HG02870 (cell line): ENCODE results near the gene NAPEPLD.
"Not testable (repeated sequence)": the region's sequence is repeated elsewhere in the genome, so short reads cannot be mapped to it uniquely, and the experiment has no call there.

Source experiments
- ATAC-seq: cut with Tn5 transposase; IDR thresholded peaks from one replicate; pipeline ENCODE4 v1.9.1; 2021; ENCODE audit warnings: mild to moderate bottlenecking, moderate library complexity; ENCODE audit not compliant: unreplicated experiment

Gene NAPEPLD

GRCh38 chr7:103071000-103071399, 77.9 kb downstream of the NAPEPLD start:
- ATAC-seq: no peak

- ATAC-seq: no peak
Measured at GRCh38 chr7:103068414-103069403, 80.2 kb downstream of the NAPEPLD start.

GRCh38 chr7:103065667-103066066, 83.2 kb downstream of the NAPEPLD start:
- ATAC-seq: no peak

GRCh38 chr7:103063895-103064294, 85.0 kb downstream of the NAPEPLD start:
- ATAC-seq: no peak

- no peak for ATAC-seq
Measured at GRCh38 chr7:103059471-103059870, 89.4 kb downstream of the NAPEPLD start.

- no peak for ATAC-seq
Measured at GRCh38 chr7:103058122-103058521, 90.8 kb downstream of the NAPEPLD start.

- ATAC-seq: not testable (repeated sequence)
Measured at GRCh38 chr7:103056006-103056405, 92.9 kb downstream of the NAPEPLD start.

- ATAC-seq: no peak
Measured at GRCh38 chr7:103051519-103051918, 97.4 kb downstream of the NAPEPLD start.
